Epithelial cell of prostate (primary cell): Measurements from ENCODE around the gene FUT8.
A peak's percentile ranks its signal among the peaks of the same experiment; 100 is the strongest.
"Not testable (repeated sequence)": the region's sequence is repeated elsewhere in the genome, so short reads cannot be mapped to it uniquely, and the experiment has no call there.

Experiments
- DNase-seq: peaks from one replicate; pipeline ENCODE4 v3.0.0-alpha.2; 2011; ENCODE audit warnings: low read depth, low spot score
- H3K27ac ChIP-seq: fragments of 450-650 bp; 2 replicates; pipeline ENCODE4 v1.5.1; 2017; ENCODE audit warnings: mild to moderate bottlenecking

FUT8 gene

GRCh38 chr14:65414961-65415589, 2.5 kb downstream of the FUT8 start:
- no peak for DNase-seq
- H3K27ac ChIP-seq, result no peak overlapping the region

- no peak for DNase-seq
- no peak overlapping the region for H3K27ac ChIP-seq
These were observed 3.1 kb downstream of the FUT8 start for GRCh38 chr14:65415613-65416012.

- no peak for DNase-seq
- H3K27ac ChIP-seq, result no peak overlapping the region
These were observed 7.2 kb downstream of the FUT8 start for GRCh38 chr14:65419593-65420252.

GRCh38 chr14:65421201-65421981, 8.9 kb downstream of the FUT8 start:
- no peak overlapping the region for H3K27ac ChIP-seq
- DNase-seq, result peak; percentile 10

GRCh38 chr14:65422088-65422834, 9.7 kb downstream of the FUT8 start:
- no peak overlapping the region for H3K27ac ChIP-seq
- no peak for DNase-seq

DNA sequence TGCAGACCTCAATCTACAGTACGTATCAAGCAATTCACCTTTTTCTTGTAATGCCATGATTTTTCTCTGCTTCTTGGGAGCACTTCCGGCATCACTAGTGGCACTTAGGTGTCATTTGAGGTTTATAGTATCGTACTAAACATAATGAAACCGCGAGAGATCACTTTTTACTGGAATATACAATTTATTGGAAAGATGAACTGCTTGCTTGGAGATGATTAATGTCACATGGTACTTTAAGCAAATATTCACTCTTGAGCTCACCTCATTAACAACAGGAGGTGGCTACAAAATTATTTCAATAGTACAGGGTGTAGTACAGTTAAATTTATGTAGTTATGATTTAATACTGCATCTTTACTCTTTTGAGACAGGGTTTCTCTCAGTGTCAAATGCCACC, 11.5 kb downstream of the FUT8 start:
- DNase-seq, result no peak
- no peak overlapping the region for H3K27ac ChIP-seq

GRCh38 chr14:65424531-65424930, 12.0 kb downstream of the FUT8 start:
- no peak for DNase-seq
- H3K27ac ChIP-seq, result no peak overlapping the region

- no peak overlapping the region for H3K27ac ChIP-seq
- no peak for DNase-seq
These were observed 13.4 kb downstream of the FUT8 start for GRCh38 chr14:65425885-65426284.

DNA sequence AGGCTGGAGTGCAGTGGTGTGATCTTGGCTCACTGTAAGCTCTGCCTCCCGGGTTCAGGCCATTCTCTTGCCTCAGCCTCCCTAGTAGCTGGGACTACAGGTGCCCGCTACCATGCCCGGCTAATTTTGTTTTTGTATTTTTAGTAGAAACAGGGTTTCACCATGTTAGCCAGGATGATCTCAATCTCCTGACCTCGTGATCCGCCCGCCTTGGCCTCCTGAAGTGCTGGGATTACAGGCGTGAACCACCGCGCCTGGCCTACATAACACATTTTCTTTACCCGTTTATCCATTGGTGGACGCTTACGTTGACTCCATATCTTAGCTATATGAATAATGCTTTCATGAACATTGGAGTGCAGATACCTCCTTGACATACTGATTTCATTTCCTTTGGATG, 14.4 kb downstream of the FUT8 start:
- H3K27ac ChIP-seq, DNase-seq: not testable (repeated sequence)

DNA sequence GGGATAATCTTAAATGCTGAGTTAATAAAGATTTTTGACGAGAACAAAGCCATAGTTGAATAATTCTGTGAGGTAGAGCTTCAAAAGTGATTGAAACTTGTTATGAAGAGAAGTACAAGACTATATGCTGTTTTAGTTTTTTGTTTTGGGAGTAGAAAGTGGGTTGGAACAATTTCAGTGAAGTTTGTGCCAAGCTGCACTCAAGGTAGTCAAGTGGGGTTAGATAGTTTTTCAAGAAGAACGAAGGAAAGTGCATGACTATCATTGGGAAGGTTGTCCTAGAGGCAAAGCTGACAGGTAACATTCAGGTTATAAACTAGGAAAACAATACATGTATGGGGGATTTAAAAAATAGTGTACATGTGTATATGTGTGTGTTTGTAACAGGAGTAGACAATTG, 16.2 kb downstream of the FUT8 start:
- H3K27ac ChIP-seq, result no peak overlapping the region
- no peak for DNase-seq

- DNase-seq, result no peak
- H3K27ac ChIP-seq, result no peak overlapping the region
These were observed 17.2 kb downstream of the FUT8 start for GRCh38 chr14:65429757-65430156.

GRCh38 chr14:65431245-65431644, 18.7 kb downstream of the FUT8 start:
- no peak overlapping the region for H3K27ac ChIP-seq
- no peak for DNase-seq

DNA sequence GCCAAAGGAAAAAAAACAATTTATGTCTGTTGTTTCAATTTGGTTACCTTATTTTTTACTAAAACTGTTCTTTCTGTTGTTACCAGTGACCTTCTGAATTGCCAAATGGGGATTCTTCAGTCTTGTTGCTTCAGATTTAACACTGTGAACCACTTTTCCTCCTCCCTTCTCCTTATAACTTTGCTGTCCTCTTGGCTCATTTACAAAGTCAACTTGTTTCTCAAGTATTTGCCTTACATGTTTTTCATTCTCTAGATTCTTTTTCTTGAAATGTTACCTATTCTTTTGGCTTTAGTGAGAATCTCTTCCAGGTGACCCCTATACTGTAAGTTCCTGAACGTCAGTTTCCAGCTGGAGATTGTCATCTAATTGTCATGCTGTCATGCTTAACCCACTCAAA, 19.4 kb downstream of the FUT8 start:
- no peak overlapping the region for H3K27ac ChIP-seq
- no peak for DNase-seq

DNA sequence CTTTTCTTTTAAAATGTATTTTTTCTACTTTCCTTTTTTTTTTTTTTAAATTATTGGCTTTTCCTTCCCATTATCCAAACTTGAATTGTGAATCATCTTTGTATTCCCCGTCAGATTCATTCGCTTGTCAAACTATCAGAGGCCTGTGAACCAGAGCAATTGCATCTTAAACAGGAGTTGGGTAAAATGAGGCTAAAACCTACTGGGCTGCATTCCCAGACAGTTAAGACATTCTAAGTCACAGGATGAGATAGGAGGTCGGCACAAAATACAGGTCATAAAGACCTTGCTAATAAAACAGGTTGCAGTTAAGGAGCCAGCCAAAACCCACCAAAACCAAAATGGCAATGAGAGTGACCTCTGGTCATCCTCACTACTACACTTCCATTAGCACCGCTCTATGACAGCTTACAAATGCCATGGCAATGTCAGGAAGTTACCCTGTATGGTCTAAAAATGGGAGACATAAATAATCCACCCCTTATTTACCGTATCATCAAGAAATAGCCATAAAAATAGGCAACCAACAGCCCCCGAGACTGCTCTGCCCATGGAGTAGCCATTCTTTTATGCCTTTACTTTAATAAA, 19.9 kb downstream of the FUT8 start:
- H3K27ac ChIP-seq, result no peak overlapping the region
- no peak for DNase-seq

- H3K27ac ChIP-seq, result no peak overlapping the region
- DNase-seq, result no peak
These were observed 20.6 kb downstream of the FUT8 start for GRCh38 chr14:65433157-65433556.

DNA sequence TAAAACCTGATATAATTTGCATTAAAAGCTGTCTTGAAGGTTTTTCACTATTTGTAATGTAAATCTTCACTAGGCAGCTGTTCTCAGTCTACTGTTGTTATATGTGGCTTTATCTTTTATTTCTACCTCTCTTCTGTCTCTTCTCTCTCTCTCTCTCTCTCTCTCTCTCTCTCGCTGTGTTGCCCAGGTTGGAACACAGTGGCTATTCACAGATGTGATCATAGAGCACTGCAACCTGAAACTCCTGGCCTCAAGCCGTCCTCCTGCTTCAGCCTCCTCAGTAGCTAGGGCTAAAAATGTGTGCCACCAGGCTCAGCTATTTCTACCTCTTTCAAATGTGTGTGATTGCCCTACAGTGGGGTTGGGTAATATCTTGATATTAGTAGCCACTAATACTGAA, 21.1 kb downstream of the FUT8 start:
- H3K27ac ChIP-seq, result no peak overlapping the region
- no peak for DNase-seq

DNA sequence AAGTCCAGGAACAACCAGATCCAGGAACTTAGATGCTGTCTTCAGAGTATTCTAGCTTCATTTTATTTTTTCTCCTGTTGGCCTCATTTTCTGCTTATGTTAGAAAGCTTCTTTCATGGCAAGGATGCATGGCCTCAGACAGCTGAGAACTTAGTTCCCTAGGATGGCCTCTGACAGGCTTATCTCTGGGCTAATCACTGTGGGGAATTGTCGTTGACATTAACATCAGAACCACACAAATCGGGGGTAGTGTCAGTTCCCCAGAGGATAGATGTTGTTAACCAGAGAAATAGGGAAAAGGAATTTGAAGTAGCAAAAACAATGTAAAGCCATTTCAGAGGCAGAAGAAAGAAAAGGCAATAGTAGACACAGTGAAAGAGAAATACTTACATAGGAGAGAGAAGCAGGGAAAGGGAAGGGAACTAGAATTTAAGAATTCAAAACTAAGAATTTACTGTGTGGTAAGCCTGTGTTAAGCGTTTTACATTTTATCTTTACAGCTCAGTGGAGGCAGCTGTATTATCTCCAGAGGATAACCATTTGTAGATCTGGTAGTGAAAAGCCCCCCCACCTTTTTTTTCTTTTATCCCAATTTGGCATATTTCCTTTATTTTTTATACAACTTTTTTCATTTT, 21.8 kb downstream of the FUT8 start:
- DNase-seq, result no peak
- H3K27ac ChIP-seq, result no peak overlapping the region

GRCh38 chr14:65438266-65438933, 25.9 kb downstream of the FUT8 start:
- no peak overlapping the region for H3K27ac ChIP-seq
- DNase-seq, result no peak

DNA sequence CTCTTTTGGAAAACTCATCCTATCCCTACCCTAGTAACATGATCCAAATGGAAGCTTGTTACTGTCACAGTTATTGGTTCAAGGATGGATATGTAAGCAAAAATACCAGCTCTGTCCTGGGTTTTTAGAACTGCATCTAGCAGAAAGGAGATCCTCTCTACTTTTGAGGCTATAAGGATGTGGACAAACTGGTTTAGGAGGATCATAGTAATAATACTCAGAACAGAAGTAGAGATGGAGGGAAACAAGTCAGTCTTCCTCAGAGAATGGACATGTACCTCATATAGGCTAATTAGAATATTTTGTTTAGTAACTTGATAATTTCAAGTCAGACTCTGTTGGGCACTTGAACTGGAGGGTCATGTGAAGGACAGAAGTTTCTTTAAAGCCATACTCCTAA, 26.6 kb downstream of the FUT8 start:
- no peak for DNase-seq
- H3K27ac ChIP-seq, result no peak overlapping the region
